Measurements from ENCODE around the gene GOPC. TPM values are rescaled to one million over a fixed set of nuclear protein-coding genes. Genes with fewer than 3 reads are reported as not detected.
"Not testable (repeated sequence)": the region's sequence is repeated elsewhere in the genome, so short reads cannot be mapped to it uniquely, and the experiment has no call there.

GOPC gene
- total and polyA plus RNA-seq, 5 experiments from 2014 or later, result 11.8 to 35.0 (median 14.2) TPM

- POLR2A ChIA-PET, result no interaction called here
- Mint-ChIP-seq H3K4me1 (peaks cover 0 to 2% (median 0%) of the 10 kb centered on the region in 4 donors), H3K4me3 (no peak overlapping the region), H3K27ac (no peak overlapping the region), H3K27me3 (peaks cover 0 to 3% (median 0%) of the 10 kb centered on the region in 5 donors), H3K36me3 (no peaks in the 10 kb centered on the region), H3K9me3 (no peaks in the 10 kb centered on the region)
- DNase-seq (no peak), ATAC-seq (no peak)
These were observed 80.4 kb downstream of the GOPC start for GRCh38 chr6:117521791-117522502.

GRCh38 chr6:117520603-117521395 is 81.5 kb downstream of the GOPC start:
- H3K27ac Mint-ChIP-seq, result no peak overlapping the region
- DNase-seq (no peak), ATAC-seq (no peak)
- H3K4me3 Mint-ChIP-seq, result no peak overlapping the region
- H3K36me3 Mint-ChIP-seq, result no peaks in the 10 kb centered on the region
- POLR2A ChIA-PET, result no interaction called here
- H3K4me1 Mint-ChIP-seq, result peaks cover 0 to 2% (median 0%) of the 10 kb centered on the region in 4 donors
- peaks cover 0 to 3% (median 0%) of the 10 kb centered on the region in 5 donors for H3K27me3 Mint-ChIP-seq
- no peaks in the 10 kb centered on the region for H3K9me3 Mint-ChIP-seq

- Mint-ChIP-seq H3K9me3 (no peaks in the 10 kb centered on the region), H3K4me3 (no peak overlapping the region), H3K4me1 (peaks cover 0 to 2% (median 0%) of the 10 kb centered on the region in 4 donors), H3K27me3 (peaks cover 0 to 5% (median 1%) of the 10 kb centered on the region in 5 donors), H3K27ac (no peak overlapping the region), H3K36me3 (no peaks in the 10 kb centered on the region)
- POLR2A ChIA-PET, result no interaction called here
- no peak for DNase-seq
- no peak for ATAC-seq
These were observed 83.4 kb downstream of the GOPC start for GRCh38 chr6:117518870-117519269.

- DNase-seq, POLR2A ChIA-PET, H3K4me3 Mint-ChIP-seq, H3K27ac Mint-ChIP-seq, H3K4me1 Mint-ChIP-seq, H3K9me3 Mint-ChIP-seq, H3K27me3 Mint-ChIP-seq, H3K36me3 Mint-ChIP-seq, ATAC-seq: not testable (repeated sequence)
These were observed 84.3 kb downstream of the GOPC start for GRCh38 chr6:117517995-117518394.

GRCh38 chr6:117515326-117515725 is 87.0 kb downstream of the GOPC start:
- H3K27ac Mint-ChIP-seq, result no peak overlapping the region
- H3K4me3 Mint-ChIP-seq, result no peak overlapping the region
- no peaks in the 10 kb centered on the region for H3K36me3 Mint-ChIP-seq
- no peaks in the 10 kb centered on the region for H3K9me3 Mint-ChIP-seq
- DNase-seq (no peak), ATAC-seq (no peak)
- peaks cover 0 to 4% (median 1%) of the 10 kb centered on the region in 5 donors for H3K27me3 Mint-ChIP-seq
- peaks cover 0 to 2% (median 0%) of the 10 kb centered on the region in 4 donors for H3K4me1 Mint-ChIP-seq
- POLR2A ChIA-PET, result no interaction called here

GRCh38 chr6:117514655-117515054 is 87.7 kb downstream of the GOPC start:
- Mint-ChIP-seq H3K9me3 (no peaks in the 10 kb centered on the region), H3K36me3 (no peaks in the 10 kb centered on the region)
- POLR2A ChIA-PET, result no interaction called here

GRCh38 chr6:117513778-117514365 is 88.4 kb downstream of the GOPC start:
- no peak for ATAC-seq
- no peak for DNase-seq
- Mint-ChIP-seq H3K27ac (no peak overlapping the region), H3K9me3 (no peaks in the 10 kb centered on the region), H3K4me1 (peaks cover 0 to 2% (median 0%) of the 10 kb centered on the region in 4 donors), H3K4me3 (no peak overlapping the region), H3K27me3 (peaks cover 0 to 7% (median 4%) of the 10 kb centered on the region in 5 donors), H3K36me3 (no peaks in the 10 kb centered on the region)
- POLR2A ChIA-PET, result no interaction called here

More at GRCh38 chr6:117514655-117515054, 87.7 kb downstream of the GOPC start:
- Mint-ChIP-seq H3K27ac (no peak overlapping the region), H3K4me1 (peaks cover 0 to 2% (median 0%) of the 10 kb centered on the region in 4 donors), H3K4me3 (no peak overlapping the region), H3K27me3 (peaks cover 0 to 7% (median 4%) of the 10 kb centered on the region in 5 donors)
- DNase-seq, result no peak
- no peak for ATAC-seq

- POLR2A ChIA-PET, result no interaction called here
- Mint-ChIP-seq H3K27ac (no peak overlapping the region), H3K9me3 (no peaks in the 10 kb centered on the region), H3K4me3 (no peak overlapping the region), H3K4me1 (peaks cover 0 to 2% (median 0%) of the 10 kb centered on the region in 4 donors), H3K36me3 (no peaks in the 10 kb centered on the region), H3K27me3 (peaks cover 0 to 7% (median 4%) of the 10 kb centered on the region in 5 donors)
- DNase-seq (no peak), ATAC-seq (no peak)
These were observed 89.2 kb downstream of the GOPC start for GRCh38 chr6:117512987-117513573.

GRCh38 chr6:117512056-117512828 is 90.1 kb downstream of the GOPC start:
- Mint-ChIP-seq H3K36me3 (no peaks in the 10 kb centered on the region), H3K9me3 (no peaks in the 10 kb centered on the region), H3K4me3 (no peak overlapping the region), H3K27ac (peak overlapping the region in 1 of 10 donors; percentile 29), H3K27me3 (peaks cover 0 to 7% (median 4%) of the 10 kb centered on the region in 5 donors), H3K4me1 (no peaks in the 10 kb centered on the region)
- POLR2A ChIA-PET, result no interaction called here
- no peak for ATAC-seq
- no peak for DNase-seq

Other genes starting within 250 kb of the GOPC start
- gene ROS1, start 176.6 kb downstream of the GOPC start, total RNA-seq, result not detected
- gene ROS1, start 176.6 kb downstream of the GOPC start, polyA plus RNA-seq, result not detected
- 1 to 10 TPM; 8.0 to 8.3 TPM for gene DCBLD1, start 119.8 kb downstream of the GOPC start, total RNA-seq
- gene DCBLD1, start 119.8 kb downstream of the GOPC start, polyA plus RNA-seq, result 1 to 10 TPM; 2.9 to 3.6 (median 3.0) TPM
- 10 to 100 TPM; 34.3 to 34.6 TPM for gene NUS1, start 73.0 kb upstream of the GOPC start, total RNA-seq
- gene NUS1, start 73.0 kb upstream of the GOPC start, polyA plus RNA-seq, result 10 to 100 TPM; 13.1 to 18.4 (median 15.7) TPM

Measured in naive thymus-derived CD8-positive, alpha-beta T cell (primary cell).